ENCODE data around the gene EIF3K.
A peak's percentile ranks its signal among the peaks of the same experiment; 100 is the strongest.

Gene EIF3K

GRCh38 chr19:38665950-38666662 is 47.1 kb downstream of the EIF3K start:
- no peak for DNase-seq (ENCODE audit: low read depth)

DNA sequence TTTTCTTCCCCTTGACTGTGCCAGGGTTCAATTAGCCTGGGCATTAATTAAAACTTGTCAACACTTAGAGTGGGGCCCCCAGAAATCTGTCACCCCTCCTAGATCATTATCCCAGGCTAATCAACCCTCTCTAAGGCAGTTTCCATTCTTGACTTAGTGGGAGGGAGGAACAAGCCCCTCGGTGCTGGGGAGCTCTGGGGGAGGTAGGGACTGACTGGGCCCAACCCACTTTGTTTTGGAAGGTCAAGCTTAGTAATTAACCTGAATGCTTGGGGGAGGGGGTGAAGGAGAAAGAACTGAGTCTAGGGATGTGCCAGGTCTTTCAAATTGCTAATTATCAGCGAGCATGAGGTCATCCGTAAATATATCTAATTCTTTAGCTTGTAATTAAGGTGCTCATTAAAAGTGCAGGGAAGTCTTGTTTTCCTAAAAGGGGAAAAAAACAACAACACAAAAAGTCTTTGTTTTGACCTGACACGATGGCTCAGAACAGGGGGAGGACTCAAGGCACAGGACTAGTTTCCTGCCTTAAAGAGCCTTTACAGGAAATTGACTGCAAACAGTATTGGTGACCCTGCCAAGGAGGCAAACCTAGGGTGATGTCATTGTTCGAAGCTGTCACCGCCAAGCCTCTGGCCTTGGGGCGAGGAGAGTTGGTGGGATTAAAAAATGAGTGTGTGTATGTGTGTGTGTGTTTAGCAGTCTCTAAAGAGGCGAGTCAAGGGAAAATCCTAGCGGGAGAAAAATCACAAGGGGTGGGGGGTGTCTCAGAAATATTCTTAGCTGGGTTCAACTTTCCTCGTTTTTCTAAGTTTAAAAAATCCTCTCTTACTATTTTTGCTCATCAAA is 47.9 kb downstream of the EIF3K start:
- DNase-seq (ENCODE audit: low read depth), result peak; percentile 71

- DNase-seq (ENCODE audit: low read depth), result peak; percentile 61
Measured at GRCh38 chr19:38667661-38668171, 48.7 kb downstream of the EIF3K start.

GRCh38 chr19:38669552-38669951 is 50.6 kb downstream of the EIF3K start:
- DNase-seq (ENCODE audit: low read depth), result no peak

DNA sequence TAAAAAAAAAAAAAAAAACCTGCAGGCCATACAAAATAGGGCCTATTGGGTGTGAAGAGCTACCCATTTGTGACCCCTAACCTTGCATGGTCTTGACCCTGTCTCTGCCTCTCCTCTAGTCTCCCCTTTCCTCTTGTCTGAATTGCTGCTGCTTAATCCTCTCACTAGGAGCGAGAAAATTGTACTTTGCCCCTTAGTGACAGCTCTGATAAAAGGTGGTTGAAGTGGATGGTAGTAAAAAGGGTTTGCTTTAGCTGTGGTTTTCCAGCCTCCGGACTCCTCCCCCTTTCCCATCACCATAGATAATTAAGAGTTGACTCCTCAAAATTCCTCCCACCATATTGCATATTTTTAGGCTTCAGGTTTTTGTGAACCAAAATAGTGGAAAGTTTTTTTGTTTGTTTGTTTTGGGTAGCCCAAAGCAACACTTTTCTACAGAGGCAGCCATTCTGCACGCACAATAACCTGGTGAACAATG is 52.0 kb downstream of the EIF3K start:
- no peak for DNase-seq (ENCODE audit: low read depth)

DNA sequence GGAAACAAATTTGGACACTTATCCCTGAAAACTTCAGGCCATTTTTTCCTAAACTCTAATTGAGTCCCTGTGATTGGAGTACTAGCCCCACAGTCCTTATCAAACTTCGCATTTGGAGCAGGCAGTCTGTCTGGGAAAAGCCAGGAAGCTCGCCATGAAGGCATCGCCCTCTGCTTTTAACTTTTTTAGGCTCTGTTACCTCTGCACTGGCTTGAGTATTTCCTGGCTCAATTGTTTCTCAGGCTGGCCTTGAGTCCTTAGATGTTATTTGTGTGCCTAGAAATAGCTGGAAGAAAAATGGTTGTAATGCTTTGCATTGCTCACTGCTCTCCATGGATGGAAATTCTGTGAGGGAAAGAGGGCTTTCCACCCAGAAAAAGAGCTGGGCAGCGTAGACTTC is 52.7 kb downstream of the EIF3K start:
- no peak for DNase-seq (ENCODE audit: low read depth)

- DNase-seq (ENCODE audit: low read depth), result no peak
Measured at GRCh38 chr19:38673030-38673429, 54.0 kb downstream of the EIF3K start.

- DNase-seq (ENCODE audit: low read depth), result no peak
Measured at GRCh38 chr19:38674388-38675171, 55.6 kb downstream of the EIF3K start.

DNA sequence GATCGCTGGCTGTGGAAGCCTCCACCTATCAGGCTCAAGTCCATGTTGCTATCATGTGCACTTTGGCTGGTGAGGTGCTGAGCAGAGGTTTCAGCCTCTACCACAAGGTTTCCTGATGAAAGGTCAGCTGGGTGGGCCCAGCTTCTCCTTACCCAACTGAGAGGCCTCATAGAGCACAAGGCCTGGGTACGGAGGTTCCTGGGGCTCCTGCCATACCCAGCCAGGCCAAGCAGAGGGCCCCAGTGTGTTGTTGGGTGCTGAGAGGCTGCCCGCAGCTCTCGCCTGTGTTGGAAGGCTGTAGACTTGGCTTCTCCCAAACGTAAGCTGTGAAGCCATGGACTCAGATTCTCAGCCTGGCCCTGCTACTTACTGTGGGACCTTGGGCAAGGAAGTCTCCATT is 56.6 kb downstream of the EIF3K start:
- no peak for DNase-seq (ENCODE audit: low read depth)

GRCh38 chr19:38676023-38676877 is 57.3 kb downstream of the EIF3K start:
- DNase-seq (ENCODE audit: low read depth), result no peak

DNA sequence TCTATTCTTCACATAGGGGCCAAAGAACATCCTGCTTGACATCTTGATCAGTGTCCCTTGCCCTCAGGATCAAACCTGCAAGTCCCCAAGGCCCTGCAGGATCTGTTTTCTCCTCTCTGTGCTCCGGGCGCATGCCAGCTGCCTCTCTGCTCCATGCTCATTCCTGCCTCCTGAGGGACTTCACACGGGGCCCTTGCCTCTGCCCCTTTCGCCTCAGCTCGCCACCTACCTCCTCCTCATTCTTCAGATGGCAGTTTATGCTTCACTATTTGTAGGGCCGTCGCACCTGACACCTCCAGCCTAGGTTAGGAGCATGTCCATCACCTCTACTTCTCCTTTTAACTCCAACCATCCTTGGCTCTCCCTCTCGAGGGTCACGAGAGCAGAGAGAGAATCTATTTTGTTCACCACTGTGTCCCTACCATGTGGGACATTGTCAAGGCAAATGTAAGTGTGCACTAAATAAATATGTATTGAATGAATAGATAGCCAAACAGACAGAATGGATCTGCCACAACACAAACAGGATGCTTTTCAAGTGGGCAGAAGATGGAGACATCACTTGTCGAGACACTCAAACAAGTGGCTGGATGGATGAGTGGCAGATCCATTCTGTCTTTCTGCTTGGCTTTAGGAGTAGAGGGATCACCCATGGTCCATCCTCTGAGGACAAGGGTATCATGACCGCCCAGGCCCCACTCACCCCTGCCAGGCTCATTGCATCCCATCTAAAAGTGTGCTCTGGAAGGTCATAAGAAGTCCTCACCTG is 58.1 kb downstream of the EIF3K start:
- no peak for DNase-seq (ENCODE audit: low read depth)

DNA sequence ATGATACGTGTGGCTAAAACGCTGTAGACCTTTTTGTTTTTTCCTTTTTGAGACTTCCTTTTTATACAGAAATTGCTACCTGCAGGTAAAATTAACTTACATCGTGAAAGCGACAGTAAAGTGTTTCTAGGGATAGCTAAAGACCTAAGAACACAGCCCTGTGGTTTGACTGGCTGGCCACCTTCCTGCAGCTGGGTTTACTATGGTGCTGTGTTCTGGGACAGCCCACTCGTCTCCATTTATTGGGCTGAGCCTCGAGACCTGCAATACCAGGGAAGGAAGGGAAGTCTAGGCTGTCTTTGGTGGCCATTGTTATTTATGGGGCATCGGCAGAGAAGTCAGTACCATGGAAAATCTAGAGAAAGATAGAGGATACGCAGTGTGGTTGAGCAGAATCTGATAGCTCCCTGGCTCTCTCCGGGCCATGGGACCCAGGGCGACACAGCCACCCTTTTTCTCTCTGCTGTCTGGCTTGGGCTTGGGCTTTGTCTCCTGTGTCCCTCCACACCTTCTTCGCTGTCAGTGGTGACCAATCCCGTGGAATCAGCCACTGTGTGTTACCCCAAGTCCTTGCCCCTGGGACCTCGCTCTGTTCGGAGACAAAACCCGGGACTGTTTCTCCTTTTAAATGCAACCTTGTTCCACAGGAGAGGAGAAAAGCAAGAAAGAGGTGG is 59.4 kb downstream of the EIF3K start:
- no peak for DNase-seq (ENCODE audit: low read depth)

DNA sequence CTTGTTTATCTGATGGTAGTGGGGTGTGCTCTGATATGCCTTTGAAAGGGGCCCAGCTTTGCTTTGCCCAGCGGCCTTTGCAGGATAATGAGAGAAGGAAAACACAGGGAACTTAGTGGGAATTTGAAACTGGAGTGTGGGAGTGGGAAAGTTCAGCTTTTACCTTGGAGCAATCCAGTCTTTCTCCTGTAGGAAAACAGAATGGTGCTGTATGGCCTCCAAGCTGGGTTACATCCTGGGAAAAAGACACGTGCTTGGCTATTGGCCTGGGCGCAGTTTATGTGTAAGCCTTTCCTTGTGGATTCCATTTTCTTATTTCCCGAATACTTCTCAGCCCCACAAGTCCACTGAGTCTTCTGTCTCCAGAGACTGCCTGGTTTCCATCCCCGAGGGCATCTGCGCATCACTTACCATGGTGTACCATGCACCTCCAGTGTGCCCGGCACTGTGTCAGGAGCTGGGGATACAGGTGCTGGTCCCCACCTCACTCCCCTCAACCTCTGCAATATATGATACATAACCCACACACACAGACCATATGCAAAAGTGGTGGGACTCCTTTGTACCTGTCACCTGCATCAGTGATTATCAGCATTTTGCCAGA is 60.0 kb downstream of the EIF3K start:
- DNase-seq (ENCODE audit: low read depth), result no peak

DNA sequence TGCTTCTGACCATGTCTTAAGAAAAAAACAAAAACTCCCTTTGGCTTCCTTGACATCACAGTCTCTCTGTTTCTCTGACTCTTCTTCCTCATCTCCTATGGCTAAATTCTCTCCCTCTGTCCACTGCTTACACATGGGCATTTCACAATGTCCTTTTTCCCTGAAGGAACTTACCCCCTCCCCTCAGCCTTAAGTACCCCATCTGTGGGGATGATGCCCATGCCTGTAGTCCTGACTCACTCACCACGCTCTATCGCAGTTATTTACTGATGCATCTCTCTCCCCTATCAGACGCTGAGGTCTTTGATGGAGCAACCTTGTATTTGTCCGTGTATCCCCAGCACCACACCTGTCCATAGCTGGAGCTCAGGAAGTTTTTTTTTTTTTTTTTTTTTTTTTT is 60.9 kb downstream of the EIF3K start:
- no peak for DNase-seq (ENCODE audit: low read depth)

DNA sequence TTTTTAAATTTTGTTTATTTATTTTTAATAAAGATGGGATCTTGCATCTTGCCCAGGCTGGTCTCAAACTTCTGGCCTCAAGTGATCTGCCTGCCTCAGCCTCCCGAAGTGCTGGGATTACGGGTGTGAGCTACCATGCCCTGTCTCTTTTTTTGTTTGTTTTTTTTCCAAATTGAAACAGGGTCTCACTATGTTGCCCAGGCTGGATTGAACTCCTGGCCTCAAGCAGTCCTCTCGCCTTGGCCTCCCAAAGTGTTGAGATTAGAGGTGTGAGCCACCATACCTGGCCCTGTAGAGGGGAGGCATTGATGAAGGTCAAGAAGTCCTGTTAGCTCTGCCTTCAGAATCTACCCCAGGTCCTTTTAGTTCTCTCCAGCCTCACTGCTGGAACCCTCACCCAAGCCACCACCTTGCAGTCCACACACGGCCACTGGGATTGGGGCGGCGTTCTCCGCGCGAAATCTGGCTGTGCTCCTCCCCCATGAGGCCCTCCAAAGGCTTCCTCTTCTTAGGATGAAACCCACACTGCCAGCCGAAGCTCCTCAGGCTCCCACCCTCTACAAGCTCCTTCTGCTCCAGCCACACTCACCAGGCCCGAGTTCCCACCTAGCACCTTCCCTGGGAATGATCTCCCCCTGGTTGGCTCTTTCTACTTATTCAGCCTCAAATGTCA is 63.3 kb downstream of the EIF3K start:
- no peak for DNase-seq (ENCODE audit: low read depth)

DNA sequence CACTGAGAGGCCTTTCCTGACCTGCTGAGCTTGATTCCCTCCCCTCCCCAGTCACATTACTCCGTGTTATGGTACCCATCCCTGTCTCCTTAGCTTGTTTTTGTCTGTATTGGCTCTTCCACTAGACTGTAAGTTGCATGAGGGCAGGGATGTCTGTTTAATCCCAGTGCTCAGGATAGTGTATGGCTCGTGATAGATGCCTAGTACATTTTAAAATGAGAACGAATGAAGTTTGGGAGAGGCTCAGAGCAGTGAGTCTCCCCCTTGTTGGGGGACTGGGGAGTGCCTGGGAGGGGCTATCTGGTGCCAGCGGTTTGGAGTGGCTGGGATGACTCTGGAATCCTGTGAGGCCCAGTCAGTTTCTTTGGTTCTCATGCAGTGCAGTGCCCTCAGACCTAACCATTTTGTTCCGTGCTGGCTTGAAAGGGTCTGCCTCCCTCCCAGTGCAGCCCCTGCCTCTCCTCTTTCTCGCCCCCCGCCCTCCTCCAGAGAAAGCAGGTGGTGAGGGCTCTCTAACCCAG is 63.9 kb downstream of the EIF3K start:
- no peak for DNase-seq (ENCODE audit: low read depth)

DNA sequence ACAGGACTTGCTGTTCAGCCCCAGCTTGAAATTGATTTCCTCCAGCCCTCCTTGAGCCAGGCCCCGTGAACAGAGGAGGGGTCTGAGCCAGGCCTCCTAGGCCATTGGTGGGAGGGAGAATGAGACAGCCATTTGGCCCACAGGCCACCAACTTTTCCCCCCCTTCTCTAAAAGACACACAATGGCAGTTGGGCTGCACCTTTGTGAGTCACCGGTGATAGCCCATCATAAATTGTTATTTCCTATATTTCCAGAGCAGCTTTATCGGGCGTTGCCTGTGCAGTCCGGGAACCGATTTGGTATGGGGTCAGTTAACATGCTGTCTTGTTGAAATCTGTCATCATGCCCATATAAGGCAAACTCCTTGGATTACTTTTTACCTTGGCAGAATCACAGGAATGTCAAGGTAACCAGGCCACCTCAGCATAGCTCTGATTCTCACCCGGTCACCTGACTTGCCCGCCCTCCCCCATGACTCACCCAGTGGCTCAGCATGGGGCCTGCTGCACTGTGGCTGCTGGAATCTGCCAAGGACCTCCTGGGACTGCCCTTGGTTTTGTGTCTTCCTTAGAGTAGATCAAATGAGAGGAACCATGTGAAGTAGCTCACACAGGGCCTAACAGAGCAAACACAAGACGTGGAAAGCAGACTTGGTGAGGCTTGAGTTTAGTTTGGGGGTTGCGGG is 64.5 kb downstream of the EIF3K start:
- DNase-seq (ENCODE audit: low read depth), result peak; percentile 76
